GM23338 (cell line): Measurements from ENCODE around the gene IKZF3. TPM values are rescaled to one million over a fixed set of nuclear protein-coding genes. Genes with fewer than 3 reads are reported as not detected.

Experiments used
- ATAC-seq: fragments of 200-7000 bp; cut with Tn5 transposase; 3 replicates; pipeline ENCODE4 v1.9.1; 2020
- DNase-seq: peaks from one replicate; pipeline ENCODE4 v3.0.0-alpha.2; 2015; ENCODE audit warnings: low spot score
- H2AFZ ChIP-seq: fragments of 200-600 bp; sonication (generic); 2 replicates; pipeline ENCODE4 v1.8.0; 2016; ENCODE audit warnings: antibody characterized with exemption, mild to moderate bottlenecking, moderate library complexity
- H3F3A ChIP-seq: fragments of 200-600 bp; sonication (generic); replicated peaks from 2 replicates; pipeline ENCODE4 v1.8.0; 2017; ENCODE audit warnings: antibody characterized with exemption, mixed run types, low read depth
- H3K27ac ChIP-seq: fragments of 200-600 bp; sonication (generic); 2 replicates; pipeline ENCODE4 v1.6.1; 2016; ENCODE audit warnings: low read depth
- H3K27me3 ChIP-seq: fragments of 200-600 bp; sonication (generic); 2 replicates; pipeline ENCODE4 v1.8.0; 2016; ENCODE audit warnings: mild to moderate bottlenecking, mixed run types, moderate library complexity; ENCODE audit not compliant: insufficient read depth
- H3K36me3 ChIP-seq: fragments of 200-600 bp; sonication (generic); 2 replicates; pipeline ENCODE4 v1.8.0; 2016; ENCODE audit warnings: mild to moderate bottlenecking; ENCODE audit not compliant: insufficient read depth
- H3K4me1 ChIP-seq: fragments of 200-600 bp; sonication (generic); 2 replicates; pipeline ENCODE4 v1.8.0; 2016; ENCODE audit warnings: mild to moderate bottlenecking, moderate library complexity; ENCODE audit not compliant: insufficient read depth
- H3K4me2 ChIP-seq: fragments of 200-600 bp; sonication (generic); 2 replicates; pipeline ENCODE4 v1.7.1; 2017; ENCODE audit warnings: mixed run types
- H3K4me3 ChIP-seq: fragments of 200-600 bp; sonication (generic); 2 replicates; pipeline ENCODE4 v1.6.1; 2016; ENCODE audit warnings: mixed run types
- H3K79me2 ChIP-seq: fragments of 200-600 bp; sonication (generic); replicated peaks from 2 replicates; pipeline ENCODE4 v1.8.0; 2017; ENCODE audit warnings: mild to moderate bottlenecking; ENCODE audit not compliant: insufficient read depth
- H3K9me2 ChIP-seq: fragments of 200-600 bp; sonication (generic); 2 replicates; pipeline ENCODE4 v1.8.0; 2017; ENCODE audit not compliant: insufficient read depth
- H4K20me1 ChIP-seq: fragments of 200-600 bp; sonication (generic); replicated peaks from 2 replicates; pipeline ENCODE4 v1.8.0; 2017; ENCODE audit warnings: mild to moderate bottlenecking; ENCODE audit not compliant: insufficient read depth
- H3K27ac Mint-ChIP-seq: 2 replicates; pipeline ENCODE4 v1.8.0; 2020; ENCODE audit warnings: inconsistent platforms, mild to moderate bottlenecking, moderate library complexity, mixed read lengths
- H3K27me3 Mint-ChIP-seq: 3 replicates; pipeline ENCODE4 v1.8.0; 2022; ENCODE audit warnings: low read depth, mild to moderate bottlenecking, moderate library complexity, mixed read lengths, inconsistent platforms; ENCODE audit not compliant: insufficient read depth, poor library complexity
- H3K36me3 Mint-ChIP-seq: 3 replicates; pipeline ENCODE4 v1.8.0; 2021; ENCODE audit warnings: low read depth, mild to moderate bottlenecking, inconsistent platforms, moderate library complexity, mixed read lengths
- H3K4me1 Mint-ChIP-seq: 3 replicates; pipeline ENCODE4 v1.8.0; 2020; ENCODE audit warnings: mild to moderate bottlenecking, inconsistent platforms, mixed read lengths
- H3K4me3 Mint-ChIP-seq: 3 replicates; pipeline ENCODE4 v1.8.0; 2021; ENCODE audit warnings: moderate library complexity, mild to moderate bottlenecking, inconsistent platforms, mixed read lengths
- H3K9me3 Mint-ChIP-seq: 3 replicates; pipeline ENCODE4 v1.8.0; 2020; ENCODE audit warnings: moderate library complexity, mild to moderate bottlenecking, inconsistent platforms, mixed read lengths
- CREB1 ChIP-seq: fragments of 250-450 bp; sonication (Bioruptor Pico); IDR thresholded peaks from 2 replicates; pipeline ENCODE4 v1.5.0; 2020; ENCODE audit warnings: low read depth, mild to moderate bottlenecking, moderate library complexity
- ETS1 ChIP-seq: IDR thresholded peaks from 2 replicates; pipeline ENCODE4 v1.6.1; 2016; ENCODE audit warnings: antibody characterized with exemption
- EZH2 ChIP-seq: fragments of 200-600 bp; sonication (generic); IDR thresholded peaks from one replicate; pipeline ENCODE4 v1.8.0; 2017; ENCODE audit warnings: antibody characterized with exemption, mild to moderate bottlenecking, low read depth; ENCODE audit not compliant: unreplicated experiment
- JUNB ChIP-seq: IDR thresholded peaks from one replicate; pipeline ENCODE4 v1.6.1; 2016; ENCODE audit warnings: antibody characterized with exemption; ENCODE audit not compliant: unreplicated experiment
- NANOG ChIP-seq: IDR thresholded peaks from 2 replicates; pipeline ENCODE4 v1.6.1; 2016; ENCODE audit warnings: antibody characterized with exemption, borderline replicate concordance
- POLR2AphosphoS5 ChIP-seq: IDR thresholded peaks from 2 replicates; pipeline ENCODE4 v1.6.1; 2016; ENCODE audit warnings: antibody characterized with exemption, low read depth
- STAT1 ChIP-seq: IDR thresholded peaks from one replicate; pipeline ENCODE4 v1.6.1; 2016; ENCODE audit warnings: antibody characterized with exemption; ENCODE audit not compliant: unreplicated experiment
- ZNF114 ChIP-seq: fragments of 250-450 bp; sonication (Bioruptor Pico); IDR thresholded peaks from 2 replicates; pipeline ENCODE4 v1.5.0; 2020; ENCODE audit warnings: mild to moderate bottlenecking, moderate library complexity
- ZNF462 ChIP-seq: fragments of 250-450 bp; sonication (Bioruptor Pico); IDR thresholded peaks from 2 replicates; pipeline ENCODE4 v1.5.0; 2020; ENCODE audit warnings: mild to moderate bottlenecking, moderate library complexity
- polyA plus RNA-seq: library from polyadenylated mRNA; unstranded; fragments of >200 nt; fragmentation: Nextera tagmentation; extraction: Ambion mirVana; gene quantifications from 2 replicates; pipeline ENCODE4 v1.2.1, GENCODE V29; 2016
- total RNA-seq: library from RNA; depleted of rRNA; stranded (reverse); fragments of >200 nt; shearing (Covaris generic); gene quantifications from 2 replicates; pipeline ENCODE4 v1.2.3, GENCODE V29; 2014

IKZF3 gene
- total and polyA plus RNA-seq, 2 experiments from 2014 or later: 0.11 to 0.76 TPM

GRCh38 chr17:39787041-39787440 lies 77.1 kb downstream of the IKZF3 start (continued):
- no peak for TF ChIP-seq ZNF462

- Histone ChIP-seq H3K27ac (no peak overlapping the region), H3F3A (no peaks in the 10 kb centered on the region), H3K79me2 (no peaks in the 10 kb centered on the region), H3K4me1 (no peaks in the 10 kb centered on the region), H3K36me3 (no peaks in the 10 kb centered on the region), H4K20me1 (no peaks in the 10 kb centered on the region), H3K4me3 (no peak overlapping the region), H2AFZ (no peak overlapping the region), H3K27me3 (no peaks in the 10 kb centered on the region), H3K4me2 (no peak overlapping the region), H3K9me2 (no peaks in the 10 kb centered on the region)
- DNase-seq: no peak
- Mint-ChIP-seq H3K9me3 (no peaks in the 10 kb centered on the region), H3K27me3 (no peaks in the 10 kb centered on the region), H3K4me1 (peaks cover under 1% of the 10 kb centered on the region; the same call in 2 of the 3 replicates), H3K36me3 (no peaks in the 10 kb centered on the region), H3K27ac (no peak overlapping the region), H3K4me3 (no peak overlapping the region)
- no peak for ATAC-seq
- TF ChIP-seq STAT1 (no peak), ZNF114 (CRISPR knock-in tag) (no peak), ETS1 (no peak), EZH2 (no peak), ZNF462 (no peak), JUNB (no peak), CREB1 (CRISPR knock-in tag) (no peak), NANOG (no peak), POLR2AphosphoS5 (no peak)
Measured at GRCh38 chr17:39782980-39783379, 81.1 kb downstream of the IKZF3 start.
